Measurements from ENCODE around the gene MAIP1. TPM values are rescaled to one million over a fixed set of nuclear protein-coding genes. Genes with fewer than 3 reads are reported as not detected.

Gene MAIP1
- total RNA-seq, 1 experiment from 2014 or later: 24.1 TPM

- BruUV-seq (replicated peaks): no TSS peak
- CTCF ChIA-PET: interaction anchor here (0.7 to 1.9 kb wide), 5 partner anchors 10 to 469 kb away, joined by 3 to 4 read pairs (median 3); no protein-coding TSS in a partner anchor
- Mint-ChIP-seq H3K27ac (ENCODE audit: low read depth, unreplicated experiment) (no peak overlapping the region), H3K27me3 (ENCODE audit: insufficient read depth, unreplicated experiment) (no peaks in the 10 kb centered on the region), H3K36me3 (ENCODE audit: insufficient read depth, unreplicated experiment) (peaks cover 4% of the 10 kb centered on the region), H3K4me1 (ENCODE audit: insufficient read depth, unreplicated experiment) (no peaks in the 10 kb centered on the region), H3K9me3 (ENCODE audit: unreplicated experiment) (peaks cover 4% of the 10 kb centered on the region), H3K4me3 (ENCODE audit: unreplicated experiment) (no peak overlapping the region)
- POLR2A ChIA-PET: no interaction called here
- intact Hi-C loops (cut with micrococcal nuclease): loop anchor here (10.0 kb wide), 1 partner anchor 184 kb away; no protein-coding TSS in a partner anchor
- TF ChIP-seq, protein P1, sequence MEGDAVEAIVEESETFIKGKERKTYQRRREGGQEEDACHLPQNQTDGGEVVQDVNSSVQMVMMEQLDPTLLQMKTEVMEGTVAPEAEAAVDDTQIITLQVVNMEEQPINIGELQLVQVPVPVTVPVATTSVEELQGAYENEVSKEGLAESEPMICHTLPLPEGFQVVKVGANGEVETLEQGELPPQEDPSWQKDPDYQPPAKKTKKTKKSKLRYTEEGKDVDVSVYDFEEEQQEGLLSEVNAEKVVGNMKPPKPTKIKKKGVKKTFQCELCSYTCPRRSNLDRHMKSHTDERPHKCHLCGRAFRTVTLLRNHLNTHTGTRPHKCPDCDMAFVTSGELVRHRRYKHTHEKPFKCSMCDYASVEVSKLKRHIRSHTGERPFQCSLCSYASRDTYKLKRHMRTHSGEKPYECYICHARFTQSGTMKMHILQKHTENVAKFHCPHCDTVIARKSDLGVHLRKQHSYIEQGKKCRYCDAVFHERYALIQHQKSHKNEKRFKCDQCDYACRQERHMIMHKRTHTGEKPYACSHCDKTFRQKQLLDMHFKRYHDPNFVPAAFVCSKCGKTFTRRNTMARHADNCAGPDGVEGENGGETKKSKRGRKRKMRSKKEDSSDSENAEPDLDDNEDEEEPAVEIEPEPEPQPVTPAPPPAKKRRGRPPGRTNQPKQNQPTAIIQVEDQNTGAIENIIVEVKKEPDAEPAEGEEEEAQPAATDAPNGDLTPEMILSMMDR (IDR thresholded peaks at IDR 0.05; ENCODE audit: unreplicated experiment): no peak
- no peak for DNase-seq (ENCODE audit: unreplicated experiment)
Observed at GRCh38 chr2:200000444-200001163, 45.2 kb downstream of the MAIP1 start.

DNA sequence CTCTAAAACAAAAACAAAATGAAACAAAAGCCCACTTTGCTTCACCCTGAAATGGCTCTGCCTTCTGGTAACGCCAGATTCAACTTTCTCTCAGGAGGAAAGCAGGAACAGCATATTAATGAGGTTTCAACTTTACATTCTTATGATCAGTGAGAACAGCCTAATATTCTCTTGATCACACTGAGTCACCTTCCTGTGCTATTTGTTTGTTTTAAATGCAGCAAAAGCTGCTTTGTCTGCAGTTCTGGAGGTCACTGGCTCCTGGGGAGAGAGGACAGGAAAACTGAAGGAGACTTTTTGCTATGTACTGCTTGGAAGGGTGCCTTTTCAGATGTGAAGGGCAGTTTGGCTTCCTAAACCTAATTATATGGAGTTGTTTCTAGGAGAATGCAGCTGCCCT lies 48.1 kb downstream of the MAIP1 start:
- Mint-ChIP-seq H3K27me3 (ENCODE audit: insufficient read depth, unreplicated experiment) (no peaks in the 10 kb centered on the region), H3K27ac (ENCODE audit: low read depth, unreplicated experiment) (no peak overlapping the region), H3K36me3 (ENCODE audit: insufficient read depth, unreplicated experiment) (no peaks in the 10 kb centered on the region), H3K4me3 (ENCODE audit: unreplicated experiment) (no peak overlapping the region), H3K4me1 (ENCODE audit: insufficient read depth, unreplicated experiment) (no peaks in the 10 kb centered on the region), H3K9me3 (ENCODE audit: unreplicated experiment) (peaks cover 12% of the 10 kb centered on the region)
- TF ChIP-seq, protein P1 (IDR thresholded peaks at IDR 0.05; ENCODE audit: unreplicated experiment): no peak
- intact Hi-C loops (cut with micrococcal nuclease): loop anchor here (10.0 kb wide), 1 partner anchor 181 kb away; no protein-coding TSS in a partner anchor
- no TSS peak for BruUV-seq (replicated peaks)
- ChIA-PET CTCF (interaction anchor here (0.5 kb wide), 1 partner anchor 177 kb away, joined by 4 read pairs; no protein-coding TSS in a partner anchor), POLR2A (no interaction called here)
- peak; percentile 9 for DNase-seq (ENCODE audit: unreplicated experiment)

- TF ChIP-seq, protein P1 (IDR thresholded peaks at IDR 0.05; ENCODE audit: unreplicated experiment): no peak
- intact Hi-C loops (cut with micrococcal nuclease): loop anchor here (10.0 kb wide), 1 partner anchor 179 kb away; no protein-coding TSS in a partner anchor
- Mint-ChIP-seq H3K27ac (ENCODE audit: low read depth, unreplicated experiment) (no peak overlapping the region), H3K9me3 (ENCODE audit: unreplicated experiment) (peaks cover 12% of the 10 kb centered on the region), H3K4me3 (ENCODE audit: unreplicated experiment) (no peak overlapping the region), H3K36me3 (ENCODE audit: insufficient read depth, unreplicated experiment) (no peaks in the 10 kb centered on the region), H3K4me1 (ENCODE audit: insufficient read depth, unreplicated experiment) (no peaks in the 10 kb centered on the region), H3K27me3 (ENCODE audit: insufficient read depth, unreplicated experiment) (no peaks in the 10 kb centered on the region)
- ChIA-PET POLR2A (no interaction called here), CTCF (no interaction called here)
- BruUV-seq (replicated peaks): no TSS peak
- no peak for DNase-seq (ENCODE audit: unreplicated experiment)
Observed at GRCh38 chr2:200005675-200006074, 50.3 kb downstream of the MAIP1 start.

DNA sequence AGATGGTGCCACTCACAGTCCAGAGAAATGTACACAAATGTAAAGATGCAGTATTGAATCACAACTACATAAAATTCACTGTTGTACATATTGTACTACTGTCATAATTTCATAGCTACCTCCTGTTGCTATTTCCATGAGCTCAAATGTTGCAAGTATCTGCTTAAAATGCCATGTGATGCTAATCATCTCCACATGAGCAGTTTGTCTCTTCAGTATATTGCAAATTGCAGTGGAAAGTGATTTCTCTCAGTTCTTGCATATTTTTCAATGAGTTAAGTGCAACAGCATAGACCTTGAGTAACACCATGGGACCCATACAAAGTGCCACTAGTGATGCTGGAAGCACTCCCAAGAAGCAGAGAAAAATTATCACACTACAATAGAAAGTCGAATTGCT lies 51.9 kb downstream of the MAIP1 start:
- Mint-ChIP-seq H3K4me1 (ENCODE audit: insufficient read depth, unreplicated experiment) (no peaks in the 10 kb centered on the region), H3K9me3 (ENCODE audit: unreplicated experiment) (peaks cover 12% of the 10 kb centered on the region), H3K36me3 (ENCODE audit: insufficient read depth, unreplicated experiment) (no peaks in the 10 kb centered on the region), H3K4me3 (ENCODE audit: unreplicated experiment) (no peak overlapping the region), H3K27ac (ENCODE audit: low read depth, unreplicated experiment) (no peak overlapping the region), H3K27me3 (ENCODE audit: insufficient read depth, unreplicated experiment) (no peaks in the 10 kb centered on the region)
- no peak for DNase-seq (ENCODE audit: unreplicated experiment)
- TF ChIP-seq, protein P1 (IDR thresholded peaks at IDR 0.05; ENCODE audit: unreplicated experiment): no peak
- intact Hi-C loops (cut with micrococcal nuclease): loop anchor here (10.0 kb wide), 1 partner anchor 177 kb away; no protein-coding TSS in a partner anchor
- ChIA-PET CTCF (no interaction called here), POLR2A (no interaction called here)
- no TSS peak for BruUV-seq (replicated peaks)
